ENCODE data around the gene TP53TG3B.
"Not testable (repeated sequence)": the region's sequence is repeated elsewhere in the genome, so short reads cannot be mapped to it uniquely, and the experiment has no call there.

The TP53TG3B gene
- long read RNA-seq, donor 1 = 0 reads
- long read RNA-seq, donor 2 = 0 reads
- long read RNA-seq, donor 3 = 0 reads
- long read RNA-seq, donor 4 = 0 reads
- long read RNA-seq, donor 5 = 0 reads
- long read RNA-seq, donor 6 = 0 reads
- long read RNA-seq, donor 7 = 0 reads
- long read RNA-seq, donor 8 = 0 reads

DNA sequence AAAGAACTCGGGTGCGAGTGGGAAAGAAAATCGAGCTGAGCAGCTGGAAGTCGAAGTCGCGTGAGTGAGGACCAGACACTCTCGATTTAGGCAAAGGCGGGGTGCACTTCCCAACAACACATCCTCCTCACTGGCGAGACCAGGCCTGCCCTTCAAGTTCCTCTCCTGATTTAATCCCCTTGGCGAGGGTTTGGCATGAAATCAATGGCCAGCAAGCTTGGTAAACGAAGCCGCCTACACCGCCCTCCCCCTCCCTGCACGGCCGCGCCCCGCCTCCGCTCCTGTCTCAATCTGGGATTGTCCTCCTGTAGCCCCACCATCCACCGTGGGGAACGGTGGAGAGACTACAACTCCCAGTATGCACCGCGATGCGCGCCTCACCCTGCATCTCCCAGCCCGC is at the start of gene TP53TG3B:
Gene TP53TG3B, plus strand, starts transcription at position 301 of the 400 bp plus-strand sequence. Its CDS starts 68 bp downstream, at position 369.
- not testable (repeated sequence) for DNase-seq

GRCh38 chr16:33336226-33337012 is 24.2 kb upstream of the TP53TG3B start:
- DNase-seq = not testable (repeated sequence)

GRCh38 chr16:33337627-33338542 is 22.8 kb upstream of the TP53TG3B start:
- DNase-seq = not testable (repeated sequence)

- not testable (repeated sequence) for DNase-seq
These were observed 22.1 kb upstream of the TP53TG3B start for GRCh38 chr16:33338543-33338951.

DNA sequence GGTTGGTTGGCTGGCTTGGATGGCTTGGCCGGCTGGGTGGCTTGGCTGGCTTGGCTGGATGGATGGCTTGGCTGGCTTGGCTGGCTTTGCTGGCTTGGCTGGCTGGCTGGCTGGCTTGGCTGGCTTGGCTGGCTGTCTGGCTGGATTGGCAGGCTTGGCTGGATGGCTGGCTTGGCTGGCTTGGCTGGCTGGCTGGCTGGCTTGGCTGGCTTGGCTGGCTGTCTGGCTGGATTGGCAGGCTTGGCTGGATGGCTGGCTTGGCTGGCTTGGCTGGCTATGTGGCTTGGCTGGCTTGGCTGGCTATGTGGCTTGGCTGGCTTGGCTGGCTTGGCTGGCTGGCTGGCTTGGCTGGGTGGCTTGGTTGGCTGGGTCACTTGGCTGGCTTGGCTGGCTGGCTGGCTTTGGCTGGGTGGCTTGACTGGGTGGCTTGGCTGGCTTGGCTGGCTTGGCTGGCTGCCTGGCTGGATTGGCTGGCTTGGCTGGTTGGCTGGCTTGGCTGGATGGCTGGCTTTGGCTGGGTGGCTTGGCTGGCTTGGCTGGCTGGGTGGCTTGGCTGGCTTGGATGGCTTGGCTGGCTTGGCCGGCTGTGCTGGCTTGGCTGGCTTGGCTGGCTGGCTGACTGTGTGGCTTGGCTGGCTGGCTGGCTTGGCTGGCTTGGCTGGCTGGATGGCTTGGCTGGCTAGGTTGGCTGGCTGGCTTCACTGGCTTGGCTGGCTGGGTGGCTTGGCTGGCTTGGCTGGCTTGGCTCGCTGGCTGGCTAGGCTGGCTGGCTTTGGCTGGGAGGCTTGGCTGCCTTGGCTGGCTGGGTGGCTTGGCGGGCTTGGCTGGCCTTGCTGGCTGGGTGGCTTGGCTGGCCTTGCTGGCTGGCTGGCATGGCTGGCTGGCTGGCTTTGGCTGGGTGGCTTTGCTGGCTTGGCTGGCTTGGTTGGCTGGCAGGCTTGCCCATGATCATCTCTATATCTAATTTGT is 21.3 kb upstream of the TP53TG3B start:
- DNase-seq = peak; percentile 1
